ENCODE results near the gene PRLH. TPM values are rescaled to one million over a fixed set of nuclear protein-coding genes. Genes with fewer than 3 reads are reported as not detected.

PRLH gene
- total RNA-seq (2021) (not detected in 2 replicates), Bru-seq, nascent RNA (not detected), BruChase-seq, experiment 1, labeled RNA remaining after a 2-hour chase (not detected), BruChase-seq, experiment 2, labeled RNA remaining after a 6-hour chase (not detected)
- long read RNA-seq = 0 reads

- Histone ChIP-seq H3K4me1 (ENCODE audit: insufficient read depth, low read length, poor library complexity, severe bottlenecking) (no peaks in the 10 kb centered on the region), H3K4me3 (ENCODE audit: low read depth, low read length, poor library complexity, severe bottlenecking) (no peak within 1 kb of the TSS), H3K27ac (ENCODE audit: low read depth, low read length, poor library complexity, severe bottlenecking) (no peak within 1 kb of the TSS), H3K36me3 (ENCODE audit: insufficient read depth, low read length, poor library complexity, severe bottlenecking) (no peaks in the 10 kb centered on the region), H3K9me3 (ENCODE audit: low read depth, low read length, poor library complexity, severe bottlenecking) (no peaks in the 10 kb centered on the region), H3K27me3 (replicated peaks; ENCODE audit: insufficient read depth, low read depth, low read length, poor library complexity) (peaks cover 21% of the 10 kb centered on the region)
- ChIA-PET POLR2A (ENCODE audit: low non-redundant PET) (no interaction called here), CTCF (interaction anchor here (1.6 kb wide), 1 partner anchor 145 kb away, joined by 3 read pairs; no protein-coding TSS in a partner anchor)
- TF ChIP-seq EZH2 (IDR thresholded peaks at IDR 0.05; ENCODE audit: borderline replicate concordance, low read depth, low read length, poor library complexity, severe bottlenecking) (no peak), CTCF (conservative IDR thresholded peaks at IDR 0.05; ENCODE audit: low read depth, low read length) (no peak)
- no TSS peak for BruUV-seq (replicated peaks)
- intact Hi-C loops (cut with micrococcal nuclease; ENCODE audit: unreplicated experiment) = no loop called here
- DNase-seq (ENCODE audit: low spot score) = no peak
Measured at GRCh38 chr2:237566401-237567235, at the start of gene PRLH. PRLH (plus strand) TSS chr2:237566574; CDS start chr2:237566574, 0 bp downstream.

GRCh38 chr2:237517163-237517562, 49.2 kb upstream of the PRLH start:
- CTCF ChIA-PET = no interaction called here

GRCh38 chr2:237517990-237518389, 48.4 kb upstream of the PRLH start:
- no peaks in the 10 kb centered on the region for H3K4me1 ChIP-seq (ENCODE audit: insufficient read depth, low read length, poor library complexity, severe bottlenecking)
- no peak for DNase-seq (ENCODE audit: low spot score)
- H3K36me3 ChIP-seq (ENCODE audit: insufficient read depth, low read length, poor library complexity, severe bottlenecking) = no peaks in the 10 kb centered on the region
- no peaks in the 10 kb centered on the region for H3K27me3 ChIP-seq (replicated peaks; ENCODE audit: insufficient read depth, low read depth, low read length, poor library complexity)
- no peaks in the 10 kb centered on the region for H3K9me3 ChIP-seq (ENCODE audit: low read depth, low read length, poor library complexity, severe bottlenecking)
- no peak for TF ChIP-seq CTCF (conservative IDR thresholded peaks at IDR 0.05; ENCODE audit: low read depth, low read length)
- intact Hi-C loops (cut with micrococcal nuclease; ENCODE audit: unreplicated experiment) = loop anchor here (10.0 kb wide), 1 partner anchor 227 kb away; no protein-coding TSS in a partner anchor
- BruUV-seq (replicated peaks) = no TSS peak
- no peak overlapping the region for H3K4me3 ChIP-seq (ENCODE audit: low read depth, low read length, poor library complexity, severe bottlenecking)
- ChIA-PET POLR2A (ENCODE audit: low non-redundant PET) (no interaction called here), CTCF (interaction anchor here (0.7 kb wide), 1 partner anchor 96 kb away, joined by 3 read pairs; no protein-coding TSS in a partner anchor)
- no peak overlapping the region for H3K27ac ChIP-seq (ENCODE audit: low read depth, low read length, poor library complexity, severe bottlenecking)

More at GRCh38 chr2:237517163-237517562, 49.2 kb upstream of the PRLH start:
- POLR2A ChIA-PET (ENCODE audit: low non-redundant PET) = no interaction called here
- Histone ChIP-seq H3K27me3 (replicated peaks; ENCODE audit: insufficient read depth, low read depth, low read length, poor library complexity) (no peaks in the 10 kb centered on the region), H3K9me3 (ENCODE audit: low read depth, low read length, poor library complexity, severe bottlenecking) (no peaks in the 10 kb centered on the region), H3K36me3 (ENCODE audit: insufficient read depth, low read length, poor library complexity, severe bottlenecking) (no peaks in the 10 kb centered on the region), H3K4me1 (ENCODE audit: insufficient read depth, low read length, poor library complexity, severe bottlenecking) (no peaks in the 10 kb centered on the region), H3K4me3 (ENCODE audit: low read depth, low read length, poor library complexity, severe bottlenecking) (no peak overlapping the region), H3K27ac (ENCODE audit: low read depth, low read length, poor library complexity, severe bottlenecking) (no peak overlapping the region)
- no peak for TF ChIP-seq EZH2 (IDR thresholded peaks at IDR 0.05; ENCODE audit: borderline replicate concordance, low read depth, low read length, poor library complexity, severe bottlenecking)
- no peak for TF ChIP-seq CTCF (conservative IDR thresholded peaks at IDR 0.05; ENCODE audit: low read depth, low read length)
- intact Hi-C loops (cut with micrococcal nuclease; ENCODE audit: unreplicated experiment) = loop anchor here (10.0 kb wide), 1 partner anchor 228 kb away; no protein-coding TSS in a partner anchor
- BruUV-seq (replicated peaks) = no TSS peak
- no peak for DNase-seq (ENCODE audit: low spot score)
